NCI-H2196 (cell line): ENCODE data around the gene ASAP2.
A peak's percentile ranks its signal among the peaks of the same experiment; 100 is the strongest.

Source experiments
- DNase-seq: peaks from one replicate; lab custom pipeline; 2025; ENCODE audit not compliant: unreplicated experiment; lab: John Stamatoyannopoulos, UW

The ASAP2 gene

DNA sequence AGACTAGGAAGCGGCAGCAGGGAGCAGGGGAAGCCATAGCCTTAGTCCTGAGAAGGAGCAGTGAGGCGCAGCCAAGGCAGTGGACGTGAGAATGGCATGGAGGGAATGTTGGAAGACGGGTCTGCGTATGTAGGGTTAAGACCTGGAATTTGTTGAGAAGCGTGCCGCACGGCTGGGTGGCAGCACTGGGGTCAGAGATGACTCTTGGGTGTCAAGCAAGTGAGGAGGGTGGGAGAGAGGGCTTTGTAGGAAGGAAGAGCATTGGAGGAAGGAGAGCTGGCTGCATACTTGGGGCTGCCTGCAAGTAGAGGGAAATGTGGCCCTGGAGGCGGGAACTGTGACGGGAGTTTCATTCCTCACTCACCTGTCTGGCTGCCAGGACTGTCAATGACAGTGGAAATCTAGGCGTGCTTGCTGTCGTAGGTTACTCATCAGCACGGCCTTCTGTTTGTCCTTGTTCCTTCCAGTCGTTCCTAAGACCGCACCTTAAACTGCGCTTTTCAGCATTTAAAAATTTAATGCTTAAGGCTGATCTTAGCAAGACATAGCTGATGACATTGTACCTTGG, 108.8 kb downstream of the ASAP2 start:
- DNase-seq: no peak

DNA sequence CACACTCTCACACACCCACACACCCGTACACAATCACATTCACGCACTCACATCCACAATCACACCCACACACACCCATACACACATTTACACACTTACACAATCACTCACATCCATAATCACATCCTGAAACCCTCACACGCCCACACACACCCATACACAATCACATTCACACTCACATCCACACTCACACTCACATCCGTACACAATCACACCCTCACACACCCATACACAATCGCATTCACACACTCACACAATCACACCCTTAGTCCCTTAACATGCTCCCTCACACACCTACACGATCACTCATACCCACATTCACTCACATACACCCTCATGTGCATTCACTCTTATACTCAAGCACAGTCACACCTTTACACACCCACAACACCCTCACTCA, 110.9 kb downstream of the ASAP2 start:
- DNase-seq: no peak

DNA sequence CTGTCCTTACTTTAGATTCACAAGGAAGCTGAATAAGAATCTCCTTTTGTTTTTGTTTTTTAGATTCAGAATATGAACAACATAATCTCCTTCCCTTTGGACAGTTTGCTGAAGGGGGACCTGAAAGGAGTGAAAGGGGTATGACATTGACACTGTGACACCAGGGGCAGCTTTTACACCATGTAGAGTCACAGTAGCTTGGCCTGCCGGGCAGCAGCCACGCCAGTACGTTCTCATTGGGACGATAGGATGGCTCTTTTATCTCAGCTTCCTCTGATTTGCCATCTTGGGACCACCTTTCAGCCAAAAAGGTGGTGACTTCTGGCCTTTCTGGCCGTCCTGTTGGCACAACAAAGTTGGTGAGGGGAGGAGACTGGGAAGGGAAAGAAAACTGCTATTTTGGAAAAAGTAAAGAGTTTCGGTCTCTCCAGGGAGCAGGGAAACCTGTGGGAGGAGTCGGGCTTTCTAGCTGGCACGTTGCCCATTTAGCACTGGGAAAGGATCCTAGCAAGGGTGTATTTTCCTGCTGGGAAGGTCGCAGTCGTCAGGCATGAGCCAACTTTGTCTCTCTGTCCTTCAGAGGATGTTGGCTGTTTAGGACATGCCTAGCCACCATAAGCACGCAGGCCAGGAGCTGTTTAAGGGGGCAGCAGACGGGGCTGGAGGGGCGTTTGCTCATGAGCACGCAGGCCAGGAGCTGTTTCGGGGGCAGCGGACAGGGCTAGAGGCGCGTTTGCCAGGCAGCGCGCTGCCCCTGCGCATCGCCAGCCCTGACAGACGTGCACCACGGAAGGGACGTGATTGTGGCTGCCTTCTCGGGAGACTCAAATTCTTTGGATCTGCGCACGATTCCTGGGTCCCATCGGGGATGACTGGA, 112.1 kb downstream of the ASAP2 start:
- DNase-seq: no peak

- DNase-seq: no peak
Observed at GRCh38 chr2:9319338-9319715, 112.7 kb downstream of the ASAP2 start.

DNA sequence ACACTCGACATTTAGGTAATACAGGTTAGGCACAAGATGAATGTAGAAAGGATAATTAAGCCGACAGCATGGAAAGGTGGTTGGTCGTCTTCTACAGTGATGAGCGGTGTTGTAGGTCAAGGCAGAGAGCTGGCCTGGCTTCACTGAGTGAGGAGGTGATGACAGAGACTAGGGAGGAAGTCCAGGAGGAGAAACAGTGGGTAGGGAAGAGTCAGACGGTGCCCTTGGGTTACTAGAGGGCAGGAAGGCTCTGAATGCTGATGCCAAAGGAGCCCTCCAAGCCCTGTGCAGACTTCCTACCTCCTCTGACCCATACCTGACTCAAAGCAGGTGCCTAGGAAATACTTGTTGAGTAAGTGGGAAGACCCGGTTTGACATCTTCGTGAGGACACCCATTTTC, 116.0 kb downstream of the ASAP2 start:
- DNase-seq: no peak

- no peak for DNase-seq
Observed at GRCh38 chr2:9325428-9325827, 118.8 kb downstream of the ASAP2 start.

DNA sequence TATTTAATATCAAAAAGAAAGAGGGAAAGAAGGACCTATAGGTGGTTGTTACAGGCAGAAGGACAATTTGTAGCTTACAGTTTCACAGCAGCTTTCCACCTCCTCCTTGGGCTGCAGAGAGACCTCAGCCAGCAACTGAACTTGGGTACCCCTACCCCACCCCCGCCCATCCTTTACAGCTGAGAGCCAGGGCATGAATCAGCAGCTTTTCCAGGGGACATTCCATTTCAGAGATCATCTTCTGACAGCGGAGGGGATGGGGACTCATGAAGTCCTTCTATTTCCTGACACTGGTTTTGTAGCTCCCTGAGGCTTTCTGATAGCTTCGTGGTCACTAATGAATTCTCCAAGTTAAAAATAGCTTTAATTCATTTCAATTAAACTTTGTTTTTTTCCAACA, 120.4 kb downstream of the ASAP2 start:
- no peak for DNase-seq

GRCh38 chr2:9327873-9328352, 121.3 kb downstream of the ASAP2 start:
- DNase-seq: no peak

- DNase-seq: no peak
Observed at GRCh38 chr2:9328931-9329330, 122.3 kb downstream of the ASAP2 start.

GRCh38 chr2:9329497-9329896, 122.9 kb downstream of the ASAP2 start:
- DNase-seq: no peak

DNA sequence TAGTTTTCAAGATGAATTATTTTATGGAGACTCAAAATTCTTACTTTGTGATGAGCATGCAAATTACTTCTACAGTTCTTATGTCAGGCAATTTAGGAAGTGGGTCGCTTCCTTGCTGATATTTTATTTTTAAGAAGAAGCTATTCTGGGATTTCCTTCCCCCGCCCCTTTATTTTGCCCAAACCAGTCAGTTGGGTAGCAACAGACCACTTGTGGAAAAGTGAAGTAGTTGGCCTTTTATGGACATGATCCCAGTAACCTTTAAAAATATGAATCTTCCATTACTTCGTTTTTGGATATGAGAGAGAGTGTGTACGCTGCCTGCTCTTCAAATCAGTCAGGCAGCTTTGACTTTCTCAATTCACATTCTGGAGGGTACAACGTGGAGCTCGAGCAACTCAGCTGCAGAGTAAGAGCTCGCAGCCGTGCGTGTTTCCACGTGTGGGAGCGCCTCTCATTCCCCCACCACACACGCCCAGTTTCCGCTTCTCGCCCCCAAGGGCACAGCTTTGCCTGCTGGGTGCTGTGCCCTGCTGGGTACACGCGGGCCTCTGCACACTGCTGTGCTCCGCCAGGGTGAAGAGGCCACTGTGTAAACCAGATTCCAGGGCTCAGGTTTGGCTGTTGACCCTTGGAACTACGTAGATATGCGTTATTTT, 124.1 kb downstream of the ASAP2 start:
- DNase-seq: no peak

DNA sequence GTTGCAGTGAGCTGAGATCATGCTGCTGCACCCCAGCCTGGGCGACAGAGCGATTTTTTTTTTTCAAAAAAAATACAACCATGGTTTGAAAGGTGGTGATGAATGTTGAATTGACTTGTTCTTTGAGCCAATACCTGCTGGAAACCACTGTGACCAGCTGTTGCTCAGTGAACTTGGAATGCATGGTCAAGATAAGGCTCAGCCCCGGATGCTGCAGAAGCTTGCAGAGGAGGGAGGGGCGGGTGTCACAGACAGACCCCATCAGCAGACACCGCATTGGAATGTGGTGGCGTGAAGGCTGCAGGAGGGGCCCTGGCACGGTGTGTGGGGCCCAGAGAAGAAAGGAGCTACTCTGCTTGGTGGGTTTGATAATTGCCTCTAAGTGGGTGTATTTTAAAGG, 125.1 kb downstream of the ASAP2 start:
- no peak for DNase-seq

GRCh38 chr2:9332136-9332852, 125.7 kb downstream of the ASAP2 start:
- DNase-seq: no peak

GRCh38 chr2:9332853-9333245, 126.2 kb downstream of the ASAP2 start:
- no peak for DNase-seq

DNA sequence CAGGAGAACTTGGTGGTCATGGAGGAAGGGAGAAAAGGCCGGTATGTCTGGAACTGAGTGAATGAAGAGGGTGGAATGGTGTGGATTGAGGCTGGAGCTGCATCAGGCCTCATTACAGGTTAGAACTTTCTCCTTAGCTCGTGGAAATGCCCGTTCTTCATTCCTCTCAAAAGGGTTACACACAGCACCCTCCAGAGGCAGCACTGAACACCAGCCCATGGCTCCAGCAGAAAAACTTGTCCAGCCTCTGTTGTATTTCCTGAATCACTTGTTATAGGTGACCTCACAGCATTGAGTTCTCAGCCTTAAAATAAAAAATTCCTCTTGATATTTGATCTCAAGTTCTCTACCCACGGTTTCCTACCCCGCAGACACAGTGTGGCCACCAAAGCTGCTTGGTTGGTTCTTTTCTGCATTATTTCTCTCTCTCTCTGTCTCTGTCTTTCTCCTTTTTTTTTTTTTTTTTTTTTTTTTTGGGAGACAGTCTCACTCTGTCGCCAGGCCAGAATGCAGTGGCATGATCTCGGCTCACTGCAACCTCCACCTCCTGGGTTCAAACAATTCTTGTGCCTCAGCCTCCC, 127.1 kb downstream of the ASAP2 start:
- DNase-seq: peak; percentile 72

DNA sequence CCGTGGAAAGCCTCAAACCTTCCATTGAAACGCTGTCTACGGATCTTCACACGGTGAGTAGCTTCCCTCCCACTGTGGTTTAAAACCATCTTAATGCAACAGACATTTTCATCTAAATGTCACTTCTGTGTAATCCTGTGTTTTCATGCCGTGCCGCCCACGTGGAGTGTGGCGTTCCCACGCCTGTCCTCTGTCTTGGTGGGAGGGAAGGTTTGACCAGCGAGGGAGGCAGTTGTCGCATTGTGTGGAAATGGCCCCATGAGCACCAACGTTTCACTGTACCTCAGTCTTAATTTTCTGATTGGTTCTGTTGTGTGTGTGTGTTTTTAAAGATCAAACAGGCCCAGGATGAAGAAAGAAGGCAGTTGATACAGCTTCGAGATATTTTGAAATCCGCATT, 128.1 kb downstream of the ASAP2 start:
- no peak for DNase-seq

DNA sequence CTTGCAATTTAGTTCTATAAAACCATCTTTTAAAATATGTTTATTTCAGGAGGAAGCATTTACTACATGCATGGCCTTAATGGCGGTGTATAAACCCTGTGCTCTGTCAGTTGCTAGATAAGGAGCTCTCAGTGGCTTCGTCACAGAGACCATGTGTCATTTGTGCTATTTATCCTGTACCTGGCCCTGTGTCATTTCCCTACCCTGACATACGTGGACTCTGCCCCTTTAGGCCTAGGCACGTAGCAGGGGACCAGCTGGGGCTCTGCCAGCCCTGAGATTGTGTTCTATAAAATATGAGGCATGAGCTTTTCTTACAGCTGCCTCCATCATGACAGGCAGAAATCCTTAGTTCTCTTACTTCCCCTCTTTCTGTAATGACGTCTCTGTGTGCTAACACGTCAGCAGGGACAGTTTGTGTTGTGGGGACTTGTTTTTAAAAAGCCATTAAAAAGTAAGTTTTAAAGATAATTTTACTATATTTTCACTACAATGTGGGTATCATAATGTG, 128.8 kb downstream of the ASAP2 start:
- DNase-seq: no peak

DNA sequence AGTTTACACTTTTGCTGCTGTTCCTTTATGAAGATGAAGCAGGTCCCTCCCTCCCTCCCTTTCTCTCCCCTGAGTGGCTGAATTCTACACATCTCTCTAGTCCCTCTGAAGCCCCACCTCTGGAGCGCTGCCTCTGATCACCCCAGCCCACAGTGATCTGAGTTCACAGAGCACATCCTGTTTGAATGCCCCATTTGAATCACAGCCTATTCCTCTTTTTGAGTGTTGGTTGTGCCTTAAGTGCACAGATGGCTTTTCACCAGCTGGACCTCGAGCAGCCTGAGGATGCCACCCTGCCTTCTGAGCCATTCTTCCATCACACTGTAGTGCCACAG, 129.6 kb downstream of the ASAP2 start:
- DNase-seq: peak; percentile 65

GRCh38 chr2:9336576-9337314, 130.1 kb downstream of the ASAP2 start:
- peak; percentile 95 for DNase-seq

DNA sequence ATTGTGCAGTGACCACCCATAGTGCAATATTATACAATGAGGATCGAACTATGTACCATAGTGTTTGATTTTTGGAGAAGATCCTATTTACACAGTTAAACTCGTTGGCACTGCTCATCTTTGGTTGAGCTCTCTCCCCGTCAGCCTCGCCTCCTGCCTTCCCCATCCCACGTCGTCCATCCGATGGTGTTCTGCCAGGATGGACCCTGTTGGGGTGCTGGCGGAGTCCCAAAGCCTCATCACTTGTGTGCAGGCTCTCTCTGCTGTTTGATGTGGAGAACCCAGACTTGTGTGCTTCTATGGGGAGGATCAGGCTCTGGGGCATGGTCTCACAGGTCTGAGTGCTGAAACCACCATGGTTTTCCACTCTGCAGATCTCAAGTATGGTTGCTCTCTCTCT, 131.3 kb downstream of the ASAP2 start:
- no peak for DNase-seq
